T-helper 2 cell treated with Interferon-gamma antibody and Interleukin-4, amounts not matched to agents 5 μg/mL and 100 μg/mL, for 36 hours (primary cell): ENCODE data around the gene PPFIA2.

Source experiments
- DNase-seq: peaks from one replicate; pipeline ENCODE4 v3.0.0; 2021; ENCODE audit warnings: low spot score
- H3K27ac Mint-ChIP-seq: one replicate; pipeline ENCODE4 v1.8.0; 2021; ENCODE audit warnings: mild to moderate bottlenecking, mixed read lengths
- H3K27me3 Mint-ChIP-seq: one replicate; pipeline ENCODE4 v1.8.0; 2021; ENCODE audit warnings: low read depth, mixed read lengths
- H3K36me3 Mint-ChIP-seq: one replicate; pipeline ENCODE4 v1.8.0; 2021; ENCODE audit warnings: low read depth, mixed read lengths
- H3K4me1 Mint-ChIP-seq: one replicate; pipeline ENCODE4 v1.8.0; 2021; ENCODE audit warnings: low read depth, mixed read lengths
- H3K4me3 Mint-ChIP-seq: one replicate; pipeline ENCODE4 v1.8.0; 2022; ENCODE audit warnings: mild to moderate bottlenecking, moderate library complexity, mixed read lengths
- H3K9me3 Mint-ChIP-seq: one replicate; pipeline ENCODE4 v1.8.0; 2021; ENCODE audit warnings: mixed read lengths

Gene PPFIA2

DNA sequence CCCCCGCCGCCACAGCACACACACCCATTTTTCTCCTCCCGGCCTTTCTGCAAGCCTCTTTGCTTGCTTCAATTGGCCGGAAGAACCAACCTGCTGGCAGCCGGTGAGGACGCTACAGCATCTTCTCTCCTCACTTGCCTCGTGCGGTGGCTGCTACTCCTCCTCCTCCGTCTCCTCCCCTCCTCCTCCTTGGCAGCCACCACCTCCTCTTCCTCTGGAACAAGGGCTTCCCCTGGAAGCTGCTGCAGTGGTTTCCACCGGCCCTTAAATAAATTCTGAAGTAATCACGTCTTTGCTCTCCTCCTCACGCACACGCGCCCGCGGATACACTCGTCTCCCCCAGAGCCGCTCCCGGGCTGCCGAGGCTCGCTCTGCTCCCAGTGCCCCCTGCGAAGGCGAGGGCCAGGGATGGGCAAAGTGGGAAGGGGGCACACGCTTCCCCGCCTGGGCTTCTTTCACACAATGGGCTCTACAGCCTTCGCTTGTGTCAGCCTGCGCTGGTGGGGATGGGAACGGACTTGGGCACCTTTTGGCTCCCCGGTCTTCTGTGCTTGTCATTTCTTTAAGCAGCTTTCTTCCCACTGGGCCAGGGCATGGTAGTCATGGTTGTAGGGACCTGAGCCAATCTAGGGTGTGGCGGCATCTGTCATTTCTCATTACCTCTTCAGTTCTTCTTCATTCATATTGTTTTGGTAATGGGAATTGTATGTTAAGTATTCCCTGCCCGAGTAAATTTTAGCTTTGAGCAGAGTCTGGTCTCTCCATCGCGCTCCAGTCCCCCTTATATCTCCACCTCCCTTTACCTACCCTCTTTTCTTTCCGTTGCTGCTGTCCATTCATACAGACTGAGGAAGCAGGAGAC lies at the start of gene PPFIA2:
Gene PPFIA2 (minus strand): TSS at position 161 of the 862 bp plus-strand sequence.
- peak within 1 kb of the TSS; percentile 67 for H3K4me3 Mint-ChIP-seq
- no peak for DNase-seq
- peaks cover 3% of the 10 kb centered on the region for H3K4me1 Mint-ChIP-seq
- H3K27ac Mint-ChIP-seq: no peak within 1 kb of the TSS
- no peaks in the 10 kb centered on the region for H3K9me3 Mint-ChIP-seq
- no peaks in the 10 kb centered on the region for H3K36me3 Mint-ChIP-seq
- peaks cover 38% of the 10 kb centered on the region for H3K27me3 Mint-ChIP-seq

DNA sequence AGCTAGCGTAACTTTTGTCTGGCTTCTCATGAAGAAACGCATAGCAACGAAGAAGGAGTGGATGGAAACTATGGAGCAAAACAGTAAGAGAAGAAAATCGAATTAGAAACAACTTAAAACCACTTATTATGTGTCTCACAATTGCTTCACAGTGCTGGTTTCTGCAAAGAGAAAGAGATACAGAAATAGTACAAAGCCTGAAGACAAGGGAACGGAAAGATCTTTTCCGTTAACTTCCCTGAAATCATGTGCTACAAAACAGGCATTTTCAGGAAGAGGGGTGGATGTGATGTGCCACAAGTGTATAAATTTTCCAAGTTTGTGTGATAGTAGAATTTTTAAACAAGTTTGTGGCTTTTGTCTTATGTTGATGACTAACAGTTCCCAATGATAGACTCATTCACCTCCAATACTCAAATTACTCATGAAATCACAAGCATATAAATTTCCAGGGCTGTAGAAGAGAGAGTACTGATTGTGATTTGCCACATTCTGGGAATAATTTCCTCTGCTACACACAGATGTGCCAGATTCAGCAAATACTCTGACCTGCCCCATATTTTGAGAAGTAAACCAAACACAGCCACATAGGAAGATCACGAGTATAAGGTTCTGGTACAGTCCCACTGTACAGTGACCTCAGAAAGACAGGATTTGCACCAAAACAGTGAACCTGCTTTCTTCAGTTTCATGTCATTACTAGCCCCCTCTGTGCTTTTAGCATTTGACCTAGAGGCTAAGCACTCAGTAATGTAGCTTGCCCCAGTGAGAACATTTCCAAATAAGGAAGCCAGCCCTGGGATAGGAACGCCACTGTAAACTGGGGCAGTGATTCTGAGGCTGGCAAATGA lies 41.4 kb upstream of the PPFIA2 start:
- no peak for DNase-seq
- Mint-ChIP-seq H3K4me1 (no peaks in the 10 kb centered on the region), H3K4me3 (no peak overlapping the region), H3K27me3 (peaks cover 9% of the 10 kb centered on the region), H3K36me3 (no peaks in the 10 kb centered on the region), H3K27ac (no peak overlapping the region), H3K9me3 (no peaks in the 10 kb centered on the region)

DNA sequence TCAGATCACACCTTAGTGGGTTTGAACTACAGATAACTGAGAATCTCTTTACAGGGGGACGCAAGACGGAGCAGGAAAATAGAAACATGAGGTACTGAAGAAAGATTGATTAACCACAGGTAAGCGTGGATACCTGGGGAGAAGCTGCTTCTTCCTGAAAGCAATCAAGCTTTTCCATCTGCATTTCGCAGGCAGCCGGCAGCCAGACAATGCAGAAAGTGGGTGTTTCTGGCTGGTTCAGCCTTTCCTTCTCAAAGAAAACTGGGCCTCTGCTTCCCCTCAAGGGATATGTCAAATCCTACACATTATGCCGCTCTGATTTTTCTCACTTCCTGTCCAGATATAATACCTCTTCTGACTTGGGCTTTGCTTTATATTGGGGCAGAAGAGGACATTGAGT lies 39.1 kb upstream of the PPFIA2 start:
- H3K4me3 Mint-ChIP-seq: no peak overlapping the region

GRCh38 chr12:81797100-81797499 lies 38.0 kb upstream of the PPFIA2 start:
- H3K27me3 Mint-ChIP-seq: peaks cover 7% of the 10 kb centered on the region
- H3K4me3 Mint-ChIP-seq: no peak overlapping the region
- no peaks in the 10 kb centered on the region for H3K9me3 Mint-ChIP-seq
- no peak for DNase-seq
- no peaks in the 10 kb centered on the region for H3K4me1 Mint-ChIP-seq
- no peaks in the 10 kb centered on the region for H3K36me3 Mint-ChIP-seq
- H3K27ac Mint-ChIP-seq: no peak overlapping the region

More for the DNA sequence above, 39.1 kb upstream of the PPFIA2 start:
- Mint-ChIP-seq H3K27me3 (peaks cover 7% of the 10 kb centered on the region), H3K4me1 (no peaks in the 10 kb centered on the region), H3K27ac (no peak overlapping the region), H3K9me3 (no peaks in the 10 kb centered on the region), H3K36me3 (no peaks in the 10 kb centered on the region)
- no peak for DNase-seq

GRCh38 chr12:81792666-81793065 lies 33.5 kb upstream of the PPFIA2 start:
- no peaks in the 10 kb centered on the region for H3K4me1 Mint-ChIP-seq
- no peak overlapping the region for H3K27ac Mint-ChIP-seq
- no peaks in the 10 kb centered on the region for H3K27me3 Mint-ChIP-seq
- H3K4me3 Mint-ChIP-seq: no peak overlapping the region
- H3K9me3 Mint-ChIP-seq: no peaks in the 10 kb centered on the region
- no peak for DNase-seq
- no peaks in the 10 kb centered on the region for H3K36me3 Mint-ChIP-seq

- Mint-ChIP-seq H3K9me3 (no peaks in the 10 kb centered on the region), H3K36me3 (no peaks in the 10 kb centered on the region), H3K27ac (no peak overlapping the region), H3K4me3 (no peak overlapping the region), H3K27me3 (no peaks in the 10 kb centered on the region), H3K4me1 (no peaks in the 10 kb centered on the region)
- DNase-seq: no peak
Measured at GRCh38 chr12:81779216-81779615, 20.1 kb upstream of the PPFIA2 start.

- Mint-ChIP-seq H3K27me3 (no peaks in the 10 kb centered on the region), H3K4me1 (no peaks in the 10 kb centered on the region), H3K9me3 (no peaks in the 10 kb centered on the region), H3K4me3 (no peak overlapping the region), H3K36me3 (no peaks in the 10 kb centered on the region), H3K27ac (no peak overlapping the region)
- no peak for DNase-seq
Measured at GRCh38 chr12:81778719-81779118, 19.6 kb upstream of the PPFIA2 start.

DNA sequence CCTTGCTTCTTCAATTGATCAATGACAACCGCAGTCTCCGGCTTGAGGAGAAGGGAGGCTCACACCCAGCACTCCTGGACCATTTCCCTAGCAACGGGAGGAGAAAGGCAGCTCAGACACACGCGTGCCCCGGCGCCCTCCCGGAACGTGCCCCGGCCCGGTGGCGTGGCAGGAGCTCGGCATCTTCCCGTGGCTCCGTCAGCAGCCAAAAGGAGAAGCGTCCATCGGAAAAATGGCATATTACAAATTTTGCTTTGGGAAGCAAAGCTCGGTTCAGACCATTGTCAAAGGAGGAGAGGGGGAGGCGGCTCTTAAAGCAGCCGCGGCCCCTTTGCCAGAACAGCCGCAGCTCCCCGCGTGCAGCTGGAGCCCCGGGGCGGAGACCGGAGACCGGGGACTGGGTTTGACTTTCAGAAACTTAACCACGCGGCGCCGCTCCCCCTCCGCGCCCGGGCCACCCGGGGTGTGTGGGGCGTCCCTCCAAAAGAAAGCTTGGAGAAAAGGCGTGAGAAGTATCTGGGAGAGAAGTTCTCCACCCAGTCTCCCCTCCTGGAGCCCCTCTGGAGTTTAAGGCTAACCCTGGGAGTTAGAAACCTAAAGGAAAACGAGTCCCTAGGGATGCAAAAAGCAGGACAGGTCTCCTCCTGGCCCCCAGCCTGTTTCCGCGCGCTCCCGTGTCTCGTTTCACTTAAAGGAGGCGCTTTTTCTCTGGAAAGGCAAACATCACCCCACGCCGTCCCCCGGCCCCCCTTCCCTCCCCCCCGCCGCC lies 545 bp downstream of the PPFIA2 start:
- no peak for DNase-seq
- H3K27ac Mint-ChIP-seq: no peak overlapping the region
- peaks cover 38% of the 10 kb centered on the region for H3K27me3 Mint-ChIP-seq
- H3K36me3 Mint-ChIP-seq: no peaks in the 10 kb centered on the region
- H3K9me3 Mint-ChIP-seq: no peaks in the 10 kb centered on the region
- peak overlapping the region; percentile 67 for H3K4me3 Mint-ChIP-seq
- peaks cover 3% of the 10 kb centered on the region for H3K4me1 Mint-ChIP-seq

DNA sequence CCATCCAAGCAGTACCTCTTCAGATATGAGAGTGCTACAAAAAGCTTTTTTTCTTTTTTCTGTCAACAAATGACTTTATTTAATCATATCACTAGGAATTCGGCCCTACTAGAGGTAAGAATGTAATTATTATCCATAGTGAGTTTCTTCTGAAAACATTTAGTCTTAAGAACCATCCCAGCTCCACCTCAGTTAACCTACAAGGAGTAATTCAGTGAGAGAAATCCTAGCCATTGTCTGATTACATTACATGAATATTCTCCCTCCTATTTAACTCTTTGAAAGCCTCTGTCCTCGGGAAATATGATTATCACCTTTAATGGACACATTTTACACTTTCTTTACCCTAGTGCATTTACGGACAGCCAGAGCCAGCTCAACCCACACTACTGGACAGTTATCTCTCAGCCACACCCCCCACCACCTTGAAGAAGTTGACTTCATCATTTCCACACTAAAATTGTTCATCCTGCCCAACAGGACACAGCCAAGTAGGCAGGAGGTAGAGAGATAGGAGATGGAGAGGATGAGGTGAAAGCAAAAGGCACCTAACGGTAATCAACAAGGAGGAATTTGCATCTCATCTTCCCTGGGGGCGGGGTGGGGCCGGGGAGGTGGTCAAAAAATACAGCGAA lies 1.3 kb downstream of the PPFIA2 start:
- Mint-ChIP-seq H3K27me3 (peaks cover 38% of the 10 kb centered on the region), H3K9me3 (no peaks in the 10 kb centered on the region), H3K4me1 (peaks cover 3% of the 10 kb centered on the region), H3K27ac (no peak overlapping the region), H3K36me3 (no peaks in the 10 kb centered on the region), H3K4me3 (peak overlapping the region; percentile 20)
- no peak for DNase-seq

DNA sequence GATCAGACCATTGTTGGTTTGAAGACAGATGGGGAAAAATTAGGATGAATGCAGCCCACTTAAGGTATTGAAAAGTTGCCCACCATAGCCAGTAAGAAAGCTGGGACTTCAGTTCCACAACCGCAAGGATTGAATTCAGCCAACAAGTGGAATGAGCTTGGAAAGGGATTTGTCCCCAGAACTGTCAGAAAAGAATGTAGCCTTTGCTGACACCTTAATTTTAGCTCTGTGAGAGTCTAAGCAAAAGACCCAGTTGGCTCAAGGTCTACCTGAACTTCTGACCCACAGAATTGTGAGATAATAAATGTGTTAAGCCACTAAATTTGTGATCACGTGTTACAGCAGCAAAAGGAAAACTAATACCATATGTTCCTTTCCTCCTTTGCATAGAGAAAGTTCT lies 29.4 kb downstream of the PPFIA2 start:
- Mint-ChIP-seq H3K4me1 (no peaks in the 10 kb centered on the region), H3K27me3 (no peaks in the 10 kb centered on the region), H3K4me3 (no peak overlapping the region), H3K9me3 (no peaks in the 10 kb centered on the region), H3K36me3 (no peaks in the 10 kb centered on the region), H3K27ac (no peak overlapping the region)
- DNase-seq: no peak

- no peaks in the 10 kb centered on the region for H3K4me1 Mint-ChIP-seq
- DNase-seq: no peak
- no peak overlapping the region for H3K4me3 Mint-ChIP-seq
- H3K27ac Mint-ChIP-seq: no peak overlapping the region
- H3K27me3 Mint-ChIP-seq: no peaks in the 10 kb centered on the region
- no peaks in the 10 kb centered on the region for H3K36me3 Mint-ChIP-seq
- H3K9me3 Mint-ChIP-seq: no peaks in the 10 kb centered on the region
Measured at GRCh38 chr12:81727391-81727790, 31.8 kb downstream of the PPFIA2 start.

DNA sequence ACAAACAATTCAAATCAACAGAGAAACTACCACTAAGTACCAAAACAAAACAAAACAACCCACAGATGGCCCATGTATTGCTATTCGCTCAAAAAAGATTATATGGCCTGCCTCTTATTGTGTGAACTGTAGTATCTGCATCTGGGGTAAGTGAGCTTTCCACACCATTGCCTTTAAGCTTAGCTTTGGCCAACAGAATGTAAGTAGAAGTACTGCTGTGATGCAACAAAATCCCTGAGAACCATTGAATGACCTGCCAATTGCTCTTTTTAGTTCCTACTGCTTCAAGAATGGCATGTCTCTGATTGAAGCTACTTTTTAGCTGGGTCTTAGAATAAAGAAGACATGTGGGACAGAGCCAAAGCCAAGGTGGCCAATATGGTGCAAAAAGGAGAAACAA lies 32.5 kb downstream of the PPFIA2 start:
- Mint-ChIP-seq H3K9me3 (no peaks in the 10 kb centered on the region), H3K27me3 (no peaks in the 10 kb centered on the region), H3K36me3 (no peaks in the 10 kb centered on the region), H3K4me1 (no peaks in the 10 kb centered on the region), H3K27ac (no peak overlapping the region), H3K4me3 (no peak overlapping the region)
- no peak for DNase-seq

DNA sequence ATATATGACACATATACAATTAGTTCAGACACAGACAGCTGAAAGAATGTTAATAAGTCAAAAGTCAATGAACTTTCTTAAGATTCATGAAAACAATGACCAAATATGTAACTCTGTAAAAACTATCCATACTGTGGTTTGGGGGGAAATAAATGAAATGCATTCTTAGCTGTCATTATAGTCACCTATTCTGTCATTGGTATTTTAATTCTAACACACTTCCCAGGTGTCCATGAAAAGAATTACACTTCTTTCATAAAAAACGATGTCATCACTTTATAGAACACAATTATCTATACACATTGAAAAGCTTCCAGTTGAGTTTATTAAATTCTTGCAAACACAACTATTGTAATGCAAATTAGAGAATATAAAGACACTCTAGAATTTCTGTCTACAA lies 35.8 kb downstream of the PPFIA2 start:
- Mint-ChIP-seq H3K36me3 (no peaks in the 10 kb centered on the region), H3K9me3 (no peaks in the 10 kb centered on the region), H3K27me3 (no peaks in the 10 kb centered on the region), H3K4me3 (no peak overlapping the region), H3K4me1 (no peaks in the 10 kb centered on the region), H3K27ac (no peak overlapping the region)
- DNase-seq: no peak
